ENCODE data around the gene TECRL. TPM values are rescaled to one million over a fixed set of nuclear protein-coding genes. Genes with fewer than 3 reads are reported as not detected.

Gene TECRL
- not detected in 2 replicates for total RNA-seq

DNA sequence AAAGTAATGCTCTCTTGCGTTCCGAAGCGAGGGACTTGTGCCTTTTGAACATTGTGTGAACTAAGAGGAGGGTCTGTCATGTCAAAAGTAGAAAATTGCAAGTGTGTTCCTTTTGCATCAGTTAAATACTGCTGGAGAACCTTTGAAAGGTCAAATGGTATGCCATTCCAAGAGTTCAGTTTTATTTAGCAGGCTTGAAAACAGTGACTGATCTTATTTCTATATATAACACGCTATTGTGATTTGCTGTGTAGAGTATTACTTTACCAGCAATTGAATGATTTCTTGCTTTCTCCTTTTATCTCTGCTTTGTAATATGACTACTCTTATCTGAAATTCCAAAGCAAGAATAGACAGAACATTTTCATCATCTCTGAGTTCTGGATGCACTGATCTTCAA is at the start of gene TECRL:
Gene TECRL (minus strand): TSS at position 151 of the 400 bp plus-strand sequence. CDS start 99 bp downstream, at position 52.

All from smooth muscle cell of the pulmonary artery (primary cell).